Activated CD8-positive, alpha-beta memory T cell treated with anti-CD3 and anti-CD28 coated beads, Interleukin-2, amount 50 U/mL, for 48 hours (primary cell): ENCODE results near the gene ARSI.
"Not testable (repeated sequence)": the region's sequence is repeated elsewhere in the genome, so short reads cannot be mapped to it uniquely, and the experiment has no call there.

Experiments used
- DNase-seq: peaks from one replicate; pipeline ENCODE4 v3.0.0-alpha.2; 2020

ARSI gene

GRCh38 chr5:150264667-150265603, 37.8 kb downstream of the ARSI start:
- no peak for DNase-seq

- DNase-seq = no peak
Measured at GRCh38 chr5:150263801-150264621, 38.7 kb downstream of the ARSI start.

GRCh38 chr5:150263375-150263775, 39.3 kb downstream of the ARSI start:
- no peak for DNase-seq

GRCh38 chr5:150262502-150262901, 40.2 kb downstream of the ARSI start:
- DNase-seq = no peak

- no peak for DNase-seq
Measured at GRCh38 chr5:150261231-150261630, 41.5 kb downstream of the ARSI start.

- no peak for DNase-seq
Measured at GRCh38 chr5:150258130-150258529, 44.6 kb downstream of the ARSI start.

- no peak for DNase-seq
Measured at GRCh38 chr5:150257424-150257823, 45.3 kb downstream of the ARSI start.

- no peak for DNase-seq
Measured at GRCh38 chr5:150256410-150257064, 46.2 kb downstream of the ARSI start.

GRCh38 chr5:150255659-150256409, 46.9 kb downstream of the ARSI start:
- no peak for DNase-seq

GRCh38 chr5:150254774-150255173, 47.9 kb downstream of the ARSI start:
- DNase-seq = no peak

- DNase-seq = no peak
Measured at GRCh38 chr5:150254363-150254762, 48.3 kb downstream of the ARSI start.

- no peak for DNase-seq
Measured at GRCh38 chr5:150253416-150254208, 49.1 kb downstream of the ARSI start.

GRCh38 chr5:150252489-150252888, 50.2 kb downstream of the ARSI start:
- no peak for DNase-seq

GRCh38 chr5:150251504-150251903, 51.2 kb downstream of the ARSI start:
- DNase-seq = no peak

GRCh38 chr5:150249744-150250143, 53.0 kb downstream of the ARSI start:
- DNase-seq = no peak

GRCh38 chr5:150248946-150249345, 53.8 kb downstream of the ARSI start:
- DNase-seq = no peak

- DNase-seq = not testable (repeated sequence)
Measured at GRCh38 chr5:150248493-150248892, 54.2 kb downstream of the ARSI start.

GRCh38 chr5:150247726-150248125, 55.0 kb downstream of the ARSI start:
- DNase-seq = no peak

GRCh38 chr5:150246835-150247234, 55.9 kb downstream of the ARSI start:
- no peak for DNase-seq

GRCh38 chr5:150246429-150246828, 56.3 kb downstream of the ARSI start:
- DNase-seq = no peak
